Gastrocnemius medialis (tissue), 4 donors: ENCODE measurements around the gene SMO.

Experiments used
- CTCF ChIP-seq, 5 experiments: fragments of 450-650 bp in 3 of 5; fragments of 200-600 bp in 2 of 5; sonication (generic) in 2 of 5; IDR thresholded peaks in 4 of 5; conservative IDR thresholded peaks in 1 of 5; 1 replicate in 4 of 5; 2 replicates in 1 of 5; pipeline ENCODE4 v1.5.1; 2016 to 2019; ENCODE audit warnings: antibody characterized with exemption in 5 of 5, mild to moderate bottlenecking in 3 of 5, moderate library complexity in 3 of 5
- POLR2A ChIP-seq, 2 donors: fragments of 450-650 bp; IDR thresholded peaks; one replicate each; pipeline ENCODE4 v1.6.1; 2017; ENCODE audit warnings: antibody characterized with exemption in 2 of 2, mild to moderate bottlenecking in 2 of 2, moderate library complexity in 2 of 2

GRCh38 chr7:129184981-129185670 lies 3.3 kb upstream of the SMO start:
- no peak for TF ChIP-seq CTCF (IDR thresholded peaks at IDR 0.05 in 4 of 5, conservative IDR thresholded peaks at IDR 0.05 in 1 of 5)
- no peak for TF ChIP-seq POLR2A (IDR thresholded peaks at IDR 0.05)
